ENCODE results near the gene BPIFB4. TPM values are rescaled to one million over a fixed set of nuclear protein-coding genes. Genes with fewer than 3 reads are reported as not detected.
"Not testable (repeated sequence)": the region's sequence is repeated elsewhere in the genome, so short reads cannot be mapped to it uniquely, and the experiment has no call there.

The BPIFB4 gene
- total and polyA plus RNA-seq, 2 donors (not counting 1 experiment from before 2014, with no cell fraction given), result not detected

DNA sequence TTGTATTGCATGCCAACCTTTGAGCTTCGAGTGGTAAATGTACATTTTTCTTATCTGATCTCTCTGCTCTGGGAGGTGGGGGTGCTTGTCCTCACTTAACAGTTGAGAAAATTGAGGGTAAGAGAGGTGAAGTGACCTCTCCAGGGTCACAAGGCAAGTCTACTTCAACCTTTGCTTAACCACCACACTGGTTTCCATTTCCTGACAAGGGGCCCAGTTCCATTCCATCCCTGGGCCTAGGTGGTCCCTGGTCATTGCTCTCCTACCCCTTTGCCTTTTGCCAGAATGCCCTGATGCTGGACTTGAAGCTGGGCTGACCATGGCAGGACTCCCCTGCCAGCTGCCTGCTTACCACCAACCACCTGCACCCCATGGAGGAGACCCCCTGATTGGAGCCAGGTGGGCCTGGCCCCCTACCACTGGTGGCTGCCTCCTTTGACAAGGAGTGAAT lies 35.7 kb upstream of the BPIFB4 start:
- no peak overlapping the region for H3K27ac Mint-ChIP-seq
- no peak for TF ChIP-seq EZH2 (IDR thresholded peaks at IDR 0.05; ENCODE audit: borderline replicate concordance, insufficient read depth, low read depth, low read length, poor library complexity, severe bottlenecking)
- TF ChIP-seq, protein P1, sequence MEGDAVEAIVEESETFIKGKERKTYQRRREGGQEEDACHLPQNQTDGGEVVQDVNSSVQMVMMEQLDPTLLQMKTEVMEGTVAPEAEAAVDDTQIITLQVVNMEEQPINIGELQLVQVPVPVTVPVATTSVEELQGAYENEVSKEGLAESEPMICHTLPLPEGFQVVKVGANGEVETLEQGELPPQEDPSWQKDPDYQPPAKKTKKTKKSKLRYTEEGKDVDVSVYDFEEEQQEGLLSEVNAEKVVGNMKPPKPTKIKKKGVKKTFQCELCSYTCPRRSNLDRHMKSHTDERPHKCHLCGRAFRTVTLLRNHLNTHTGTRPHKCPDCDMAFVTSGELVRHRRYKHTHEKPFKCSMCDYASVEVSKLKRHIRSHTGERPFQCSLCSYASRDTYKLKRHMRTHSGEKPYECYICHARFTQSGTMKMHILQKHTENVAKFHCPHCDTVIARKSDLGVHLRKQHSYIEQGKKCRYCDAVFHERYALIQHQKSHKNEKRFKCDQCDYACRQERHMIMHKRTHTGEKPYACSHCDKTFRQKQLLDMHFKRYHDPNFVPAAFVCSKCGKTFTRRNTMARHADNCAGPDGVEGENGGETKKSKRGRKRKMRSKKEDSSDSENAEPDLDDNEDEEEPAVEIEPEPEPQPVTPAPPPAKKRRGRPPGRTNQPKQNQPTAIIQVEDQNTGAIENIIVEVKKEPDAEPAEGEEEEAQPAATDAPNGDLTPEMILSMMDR (IDR thresholded peaks at IDR 0.05), result no peak
- no peaks in the 10 kb centered on the region for H4K20me1 ChIP-seq (ENCODE audit: control insufficient read depth, insufficient read depth, low read length, poor library complexity, severe bottlenecking)
- no peak overlapping the region for H3K27ac ChIP-seq (ENCODE audit: low read length in 2 of 2)
- no peak overlapping the region for H3K9ac ChIP-seq (ENCODE audit: low read length)
- H3K36me3 ChIP-seq (replicated peaks in 1 of 2; ENCODE audit: control extremely low read depth in 1 of 2, control insufficient read depth in 1 of 2, extremely low read depth in 1 of 2, insufficient read depth in 2 of 2, low read length in 1 of 2), result no peaks in the 10 kb centered on the region
- 60% methylated on average over 1 of the region's 1 CpG for WGBS (ENCODE audit: insufficient coverage)
- H3K9me3 Mint-ChIP-seq (ENCODE audit: insufficient read depth), result peaks cover 14% of the 10 kb centered on the region
- intact Hi-C loops (cut with micrococcal nuclease), result no loop called here
- no peak overlapping the region for H2AFZ ChIP-seq (ENCODE audit: insufficient read depth, low read depth, low read length, poor library complexity, severe bottlenecking)
- no peak overlapping the region for H3K4me3 Mint-ChIP-seq
- H3K4me1 ChIP-seq (ENCODE audit: control insufficient read depth in 2 of 2, insufficient read depth in 2 of 2, low read length in 2 of 2), result no peaks in the 10 kb centered on the region
- DNase-seq (no peak), ATAC-seq (ENCODE audit: low read depth) (no peak)
- no peak overlapping the region for H3K4me3 ChIP-seq (ENCODE audit: control extremely low read depth in 1 of 5, extremely low read depth in 1 of 5, insufficient read depth in 1 of 5, low read depth in 2 of 5, low read length in 4 of 5)
- ChIA-PET POLR2A (no interaction called here), CTCF (interaction anchor here (1.3 kb wide), 1 partner anchor 141 kb away, joined by 3 read pairs; no protein-coding TSS in a partner anchor)
- H3K79me2 ChIP-seq (ENCODE audit: control insufficient read depth, insufficient read depth, low read length), result no peaks in the 10 kb centered on the region
- no peaks in the 10 kb centered on the region for H3K4me1 Mint-ChIP-seq
- no peak overlapping the region for H3K4me2 ChIP-seq (replicated peaks; ENCODE audit: low read depth, low read length, poor library complexity, severe bottlenecking)
- H3K27me3 ChIP-seq (replicated peaks in 1 of 4; ENCODE audit: control extremely low read depth in 1 of 4, control insufficient read depth in 3 of 4, insufficient read depth in 4 of 4, low read length in 3 of 4), result no peaks in the 10 kb centered on the region
- no peaks in the 10 kb centered on the region for H3K27me3 Mint-ChIP-seq
- H3K9me3 ChIP-seq (ENCODE audit: control extremely low read depth in 1 of 3, control insufficient read depth in 2 of 3, insufficient read depth in 1 of 3, low read length in 2 of 3), result peaks cover 0 to 38% (median 13%) of the 10 kb centered on the region in 3 donors

DNA sequence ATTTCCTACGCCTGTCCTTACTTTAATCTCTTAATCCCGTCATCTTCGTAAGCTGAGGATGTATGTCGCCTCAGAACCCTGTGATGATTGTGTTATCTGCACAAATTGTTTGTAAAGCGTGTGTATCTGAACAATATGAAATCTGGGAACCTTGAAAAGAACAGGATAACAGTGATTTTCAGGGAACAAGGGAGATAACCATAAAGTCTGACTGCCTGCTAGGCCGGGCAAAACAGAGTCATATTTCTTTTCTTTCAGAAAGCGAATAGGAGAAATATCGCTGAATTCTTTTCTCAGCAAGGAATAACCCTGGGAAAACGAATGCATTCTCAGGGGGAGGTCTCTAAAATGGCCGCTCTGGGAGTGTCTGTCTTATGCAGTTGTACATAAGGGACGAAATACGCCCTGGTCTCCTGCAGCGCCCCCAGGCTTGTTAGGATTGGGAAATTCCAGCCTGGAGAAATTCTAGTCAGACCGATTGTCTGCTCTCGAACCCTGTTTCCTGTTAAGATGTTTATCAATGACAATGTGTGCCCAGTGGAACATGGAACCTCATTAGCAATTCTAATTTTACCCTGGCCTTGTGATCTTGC lies 34.2 kb upstream of the BPIFB4 start:
- H3K4me2 ChIP-seq (replicated peaks; ENCODE audit: low read depth, low read length, poor library complexity, severe bottlenecking); H3K27me3 ChIP-seq (replicated peaks in 1 of 4; ENCODE audit: control extremely low read depth in 1 of 4, control insufficient read depth in 3 of 4, insufficient read depth in 4 of 4, low read length in 3 of 4); DNase-seq; H3K27me3 Mint-ChIP-seq; H3K4me1 Mint-ChIP-seq; ATAC-seq (ENCODE audit: low read depth); H3K79me2 ChIP-seq (ENCODE audit: control insufficient read depth, insufficient read depth, low read length); POLR2A ChIA-PET; H3K4me3 ChIP-seq (ENCODE audit: control extremely low read depth in 1 of 5, extremely low read depth in 1 of 5, insufficient read depth in 1 of 5, low read depth in 2 of 5, low read length in 4 of 5); H3K36me3 ChIP-seq (replicated peaks in 1 of 2; ENCODE audit: control extremely low read depth in 1 of 2, control insufficient read depth in 1 of 2, extremely low read depth in 1 of 2, insufficient read depth in 2 of 2, low read length in 1 of 2); H3K4me1 ChIP-seq (ENCODE audit: control insufficient read depth in 2 of 2, insufficient read depth in 2 of 2, low read length in 2 of 2); H3K27ac ChIP-seq (ENCODE audit: low read length in 2 of 2); H3K9ac ChIP-seq (ENCODE audit: low read length); H3K4me3 Mint-ChIP-seq; H2AFZ ChIP-seq (ENCODE audit: insufficient read depth, low read depth, low read length, poor library complexity, severe bottlenecking); CTCF ChIA-PET; intact Hi-C loops (cut with micrococcal nuclease); H4K20me1 ChIP-seq (ENCODE audit: control insufficient read depth, insufficient read depth, low read length, poor library complexity, severe bottlenecking); H3K27ac Mint-ChIP-seq: not testable (repeated sequence)
- peaks cover 14% of the 10 kb centered on the region for H3K9me3 Mint-ChIP-seq (ENCODE audit: insufficient read depth)
- 90% methylated on average over 12 of the region's 15 CpGs for WGBS (ENCODE audit: insufficient coverage)
- H3K9me3 ChIP-seq (ENCODE audit: control extremely low read depth in 1 of 3, control insufficient read depth in 2 of 3, insufficient read depth in 1 of 3, low read length in 2 of 3), result peaks cover 0 to 38% (median 13%) of the 10 kb centered on the region in 3 donors
